WTC11 (cell line): ENCODE results near the gene LRRC8C. TPM values are rescaled to one million over a fixed set of nuclear protein-coding genes. Genes with fewer than 3 reads are reported as not detected.

ENCODE experiments used
- ATAC-seq: fragments of 200-7000 bp; cut with Tn5 transposase; 2 replicates; pipeline ENCODE4 v1.10.0; 2021; ENCODE audit warnings: mild to moderate bottlenecking, moderate library complexity
- CTCF ChIA-PET: fragments of 300-600 bp; sonication (Branson Sonifier 250); formaldehyde crosslinking; loops from one replicate; lab custom pipeline; 2021; ENCODE audit warnings: antibody characterized with exemption; lab: Charles Lee
- POLR2A ChIA-PET: fragments of 350-600 bp; sonication (Branson Sonifier 250); formaldehyde crosslinking; loops from one replicate; lab custom pipeline; 2021; ENCODE audit warnings: antibody characterized with exemption; lab: Charles Lee
- DNase-seq: peaks from one replicate; pipeline ENCODE4 v3.0.0; 2021; ENCODE audit warnings: low spot score
- H3K27ac Mint-ChIP-seq: 2 replicates; pipeline ENCODE4 v1.8.0; 2021; ENCODE audit warnings: mixed read lengths
- H3K27me3 Mint-ChIP-seq: 2 replicates; pipeline ENCODE4 v1.8.0; 2021; ENCODE audit warnings: low read depth, mild to moderate bottlenecking, moderate library complexity, mixed read lengths
- H3K36me3 Mint-ChIP-seq: 2 replicates; pipeline ENCODE4 v1.8.0; 2021; ENCODE audit warnings: mixed read lengths
- H3K4me1 Mint-ChIP-seq: 2 replicates; pipeline ENCODE4 v1.8.0; 2022; ENCODE audit warnings: mixed read lengths
- H3K4me3 Mint-ChIP-seq: 2 replicates; pipeline ENCODE4 v1.8.0; 2021; ENCODE audit warnings: mild to moderate bottlenecking, moderate library complexity, mixed read lengths
- H3K9me3 Mint-ChIP-seq: 2 replicates; pipeline ENCODE4 v1.8.0; 2021; ENCODE audit warnings: mixed read lengths
- ATF2 ChIP-seq: sonication (generic); formaldehyde crosslinking; IDR thresholded peaks from 2 replicates; pipeline ENCODE4 v1.8.1; 2022; ENCODE audit warnings: low read depth, missing genetic modification reagents, borderline replicate concordance
- ATF3 ChIP-seq: sonication (generic); formaldehyde crosslinking; conservative IDR thresholded peaks from 2 replicates; pipeline ENCODE4 v1.8.1; 2022; ENCODE audit warnings: mild to moderate bottlenecking, missing genetic modification reagents
- ATF6 ChIP-seq: sonication (generic); formaldehyde crosslinking; IDR thresholded peaks from 2 replicates; pipeline ENCODE4 v1.8.1; 2023; ENCODE audit warnings: mild to moderate bottlenecking, missing genetic modification reagents
- E2F5 ChIP-seq: sonication (generic); formaldehyde crosslinking; IDR thresholded peaks from 2 replicates; pipeline ENCODE4 v1.8.1; 2022; ENCODE audit warnings: mild to moderate bottlenecking, moderate library complexity, missing genetic modification reagents
- ELF4 ChIP-seq: sonication (generic); formaldehyde crosslinking; IDR thresholded peaks from 2 replicates; pipeline ENCODE4 v1.8.1; 2022; ENCODE audit warnings: low read depth, mild to moderate bottlenecking, moderate library complexity, missing genetic modification reagents
- FOXP4 ChIP-seq: sonication (generic); formaldehyde crosslinking; IDR thresholded peaks from 2 replicates; pipeline ENCODE4 v1.8.0; 2022; ENCODE audit warnings: mild to moderate bottlenecking, missing genetic modification reagents
- GABPB1 ChIP-seq: sonication (generic); formaldehyde crosslinking; IDR thresholded peaks from 2 replicates; pipeline ENCODE4 v1.8.1; 2023; ENCODE audit warnings: mild to moderate bottlenecking, missing genetic modification reagents
- NFE2L1 ChIP-seq: sonication (generic); formaldehyde crosslinking; IDR thresholded peaks from 2 replicates; pipeline ENCODE4 v1.8.1; 2023; ENCODE audit warnings: missing genetic modification reagents
- NR1H2 ChIP-seq: sonication (generic); formaldehyde crosslinking; IDR thresholded peaks from 2 replicates; pipeline ENCODE4 v1.9.0; 2021; ENCODE audit warnings: mild to moderate bottlenecking, moderate library complexity, missing genetic modification reagents
- PRDM15 ChIP-seq: sonication (generic); formaldehyde crosslinking; IDR thresholded peaks from 2 replicates; pipeline ENCODE4 v1.8.0; 2022; ENCODE audit warnings: missing genetic modification reagents
- SOX15 ChIP-seq: fragments of 250-450 bp; sonication (Bioruptor Pico); IDR thresholded peaks from 2 replicates; pipeline ENCODE4 v1.9.0; 2021; ENCODE audit warnings: mild to moderate bottlenecking
- TEAD4 ChIP-seq: sonication (generic); formaldehyde crosslinking; IDR thresholded peaks from 2 replicates; pipeline ENCODE4 v1.8.0; 2022; ENCODE audit warnings: mild to moderate bottlenecking, missing genetic modification reagents
- ZMAT4 ChIP-seq: fragments of 250-450 bp; sonication (Bioruptor Pico); IDR thresholded peaks from 2 replicates; pipeline ENCODE4 v1.9.0; 2021; ENCODE audit warnings: mild to moderate bottlenecking
- ZNF121 ChIP-seq: sonication (generic); formaldehyde crosslinking; IDR thresholded peaks from 2 replicates; pipeline ENCODE4 v1.8.0; 2023; ENCODE audit warnings: missing genetic modification reagents
- ZNF263 ChIP-seq: sonication (generic); formaldehyde crosslinking; IDR thresholded peaks from 2 replicates; pipeline ENCODE4 v1.8.1; 2022; ENCODE audit warnings: low read depth, mild to moderate bottlenecking, moderate library complexity, missing genetic modification reagents
- ZNF317 ChIP-seq: sonication (generic); formaldehyde crosslinking; IDR thresholded peaks from 2 replicates; pipeline ENCODE4 v1.8.1; 2023; ENCODE audit warnings: low read depth, mild to moderate bottlenecking, moderate library complexity, missing genetic modification reagents, borderline replicate concordance
- ZNF532 ChIP-seq: fragments of 250-450 bp; sonication (Bioruptor Pico); IDR thresholded peaks from 2 replicates; pipeline ENCODE4 v1.9.0; 2021; ENCODE audit warnings: mild to moderate bottlenecking, borderline replicate concordance
- ZNF671 ChIP-seq: fragments of 250-450 bp; sonication (Bioruptor Pico); IDR thresholded peaks from 2 replicates; pipeline ENCODE4 v1.8.0; 2021; ENCODE audit warnings: mild to moderate bottlenecking
- total RNA-seq: library from RNA; stranded (reverse); gene quantifications from 3 replicates; pipeline ENCODE4 v1.2.3, GENCODE V29; 2021

LRRC8C gene
- total RNA-seq, 1 experiment from 2014 or later: 1.8 TPM

GRCh38 chr1:89724369-89725010 lies 91.6 kb downstream of the LRRC8C start (continued):
- TF ChIP-seq TEAD4 (CRISPR knock-in tag) (no peak), GABPB1 (CRISPR knock-in tag) (no peak)

- TF ChIP-seq SOX15: no peak
- TF ChIP-seq ZNF317 (CRISPR knock-in tag): no peak
- no peak for TF ChIP-seq ATF3 (CRISPR knock-in tag)
- TF ChIP-seq E2F5 (CRISPR knock-in tag): no peak
- TF ChIP-seq ATF6 (CRISPR knock-in tag): no peak
- TF ChIP-seq ZNF532: no peak
- TF ChIP-seq ZNF121 (CRISPR knock-in tag): no peak
- no peak for TF ChIP-seq ELF4 (CRISPR knock-in tag)
- Mint-ChIP-seq H3K27me3 (peaks cover 2% of the 10 kb centered on the region; the same call in 1 of the 2 replicates), H3K36me3 (no peaks in the 10 kb centered on the region), H3K9me3 (no peaks in the 10 kb centered on the region), H3K4me1 (no peaks in the 10 kb centered on the region), H3K4me3 (no peak overlapping the region), H3K27ac (no peak overlapping the region)
- no peak for DNase-seq
- ATAC-seq: no peak
- ChIA-PET CTCF (interaction anchor here (1.4 kb wide), 1 partner anchor 37 kb away, joined by 4 read pairs; no protein-coding TSS in a partner anchor), POLR2A (no interaction called here)
Measured at GRCh38 chr1:89725011-89725370, 92.1 kb downstream of the LRRC8C start.

GRCh38 chr1:89725631-89726030 lies 92.7 kb downstream of the LRRC8C start:
- ATAC-seq (no peak), DNase-seq (no peak)
- Mint-ChIP-seq H3K9me3 (no peaks in the 10 kb centered on the region), H3K27me3 (peaks cover 2% of the 10 kb centered on the region; the same call in 1 of the 2 replicates), H3K36me3 (no peaks in the 10 kb centered on the region), H3K4me1 (no peaks in the 10 kb centered on the region), H3K4me3 (no peak overlapping the region), H3K27ac (no peak overlapping the region)
- POLR2A ChIA-PET: no interaction called here
- CTCF ChIA-PET: interaction anchor here (1.4 kb wide), 1 partner anchor 37 kb away, joined by 4 read pairs; no protein-coding TSS in a partner anchor
- TF ChIP-seq NFE2L1 (CRISPR knock-in tag) (no peak), ZNF263 (no peak), NR1H2 (CRISPR knock-in tag) (no peak), ZMAT4 (CRISPR knock-in tag) (no peak), ATF2 (CRISPR knock-in tag) (no peak), FOXP4 (CRISPR knock-in tag) (no peak), SOX15 (no peak), ZNF671 (CRISPR knock-in tag) (no peak), PRDM15 (no peak)
